GM12891 (cell line): Measurements from ENCODE around the gene MYLK.

ENCODE experiments used
- POLR2A ChIP-seq: IDR thresholded peaks from 2 replicates; pipeline ENCODE4 v1.6.1; 2011; ENCODE audit warnings: low read depth, low read length, control low read depth
- POLR2AphosphoS5 ChIP-seq: IDR thresholded peaks from 2 replicates; pipeline ENCODE4 v1.6.1; 2011; ENCODE audit warnings: low read depth, low read length, control low read depth
- POU2F2 ChIP-seq: IDR thresholded peaks from 2 replicates; pipeline ENCODE4 v1.6.1; 2011; ENCODE audit warnings: low read depth, mild to moderate bottlenecking, control low read depth, low read length, moderate library complexity
- SPI1 ChIP-seq: IDR thresholded peaks from 2 replicates; pipeline ENCODE4 v1.6.1; 2011; ENCODE audit warnings: low read depth, low read length, control low read depth
- TAF1 ChIP-seq: IDR thresholded peaks from 2 replicates; pipeline ENCODE4 v1.6.1; 2011; ENCODE audit warnings: low read depth, low read length, control low read depth

GRCh38 chr3:123739106-123739505 is 145.0 kb downstream of the MYLK start:
- TF ChIP-seq POLR2AphosphoS5 = no peak
- no peak for TF ChIP-seq TAF1
- no peak for TF ChIP-seq POLR2A
- no peak for TF ChIP-seq SPI1
- no peak for TF ChIP-seq POU2F2
